ENCODE measurements around the gene CCDC88C.

GRCh38 chr14:91356181-91356763, 61.3 kb downstream of the CCDC88C start:
- no peak for TF ChIP-seq CTCF (IDR thresholded peaks at IDR 0.05)
- TF ChIP-seq POLR2A (IDR thresholded peaks at IDR 0.05): no peak
